Endothelial cell of hepatic sinusoid (primary cell): ENCODE measurements around the gene GIMD1.

ENCODE experiments used
- in situ Hi-C: cut with HindIII; loops from 2 replicates; pipeline ENCODE4 v1.10.0; 2017; ENCODE audit warnings: low sequenced_read_pairs

The GIMD1 gene

GRCh38 chr4:106315968-106316772, 52.4 kb downstream of the GIMD1 start, which contains the start of the genes AIMP1 and TBCK:
Gene AIMP1 (plus strand): TSS chr4:106316550. CDS start chr4:106325010, 8,460 bp downstream.
Gene TBCK (minus strand): TSS chr4:106316209. CDS start chr4:106308960, 7,249 bp downstream.
- in situ Hi-C loops = no loop called here

GRCh38 chr4:106315476-106315967, 53.1 kb downstream of the GIMD1 start:
- in situ Hi-C loops = no loop called here

GRCh38 chr4:106314960-106315359, 53.6 kb downstream of the GIMD1 start:
- in situ Hi-C loops = no loop called here

GRCh38 chr4:106312997-106313522, 55.5 kb downstream of the GIMD1 start:
- in situ Hi-C loops = no loop called here

GRCh38 chr4:106312377-106312776, 56.2 kb downstream of the GIMD1 start:
- in situ Hi-C loops = no loop called here
